ENCODE measurements around the gene RDH13. TPM values are rescaled to one million over a fixed set of nuclear protein-coding genes. Genes with fewer than 3 reads are reported as not detected.
"Not testable (repeated sequence)": the region's sequence is repeated elsewhere in the genome, so short reads cannot be mapped to it uniquely, and the experiment has no call there.

Gene RDH13
- total RNA-seq, 1 experiment from 2014 or later, result 8.7 TPM

GRCh38 chr19:55079400-55080038 lies 16.6 kb upstream of the RDH13 start:
- DNase-seq (ENCODE audit: low read depth), result no peak

DNA sequence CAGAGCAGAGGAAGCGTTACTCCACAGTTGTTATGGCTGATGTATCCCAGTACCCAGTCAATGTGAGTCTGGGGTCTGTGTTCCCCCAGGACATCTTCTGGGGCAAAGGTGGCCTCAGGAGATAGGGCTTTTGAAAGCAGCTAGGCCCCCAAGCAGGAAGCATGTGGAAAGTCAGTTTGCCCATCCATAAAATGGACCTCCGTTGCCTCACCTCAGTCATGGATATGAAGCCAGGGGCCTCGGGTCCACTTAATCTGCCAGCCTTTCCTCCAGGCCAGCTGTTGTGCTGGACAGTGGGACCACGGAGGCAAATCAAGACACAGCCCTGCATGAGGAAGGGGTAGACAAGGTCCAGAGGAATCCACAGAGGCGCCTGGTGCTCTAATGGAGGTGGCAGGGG lies 16.0 kb upstream of the RDH13 start:
- DNase-seq (ENCODE audit: low read depth), result no peak

GRCh38 chr19:55077106-55077505 lies 14.2 kb upstream of the RDH13 start:
- no peak for DNase-seq (ENCODE audit: low read depth)

GRCh38 chr19:55076321-55076720 lies 13.4 kb upstream of the RDH13 start:
- DNase-seq (ENCODE audit: low read depth), result no peak

DNA sequence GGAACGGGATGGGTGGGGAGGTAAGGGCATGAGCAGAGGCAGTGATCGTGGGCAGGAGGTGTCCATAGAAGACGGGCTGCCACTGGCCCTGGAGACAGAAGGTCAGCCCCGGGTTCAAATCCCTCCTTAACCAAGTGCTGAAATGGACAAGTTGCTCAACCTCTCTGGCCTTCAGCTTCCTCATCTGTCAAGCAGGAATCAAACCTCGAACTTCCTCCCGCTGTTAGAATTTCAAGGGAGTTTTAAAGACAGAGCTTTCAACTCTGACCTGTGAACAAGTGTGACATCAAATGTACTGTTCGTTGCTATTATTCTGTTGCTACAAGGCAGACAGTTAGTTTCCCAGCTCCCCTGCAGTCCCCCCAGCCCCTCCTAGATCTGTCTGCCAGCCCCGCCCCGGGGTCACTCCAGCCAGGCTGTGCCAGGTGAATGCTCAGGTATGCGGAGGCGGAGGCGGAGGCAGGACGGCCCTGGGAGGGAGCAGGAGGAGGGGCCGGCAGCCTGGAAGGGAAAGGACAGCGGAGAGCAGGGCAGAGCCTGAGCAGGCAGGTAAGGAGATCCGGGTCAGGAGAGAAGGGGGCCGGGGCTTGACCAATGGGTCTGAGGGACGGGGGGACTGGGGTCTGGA lies 12.5 kb upstream of the RDH13 start, which contains the start of gene EPS8L1:
EPS8L1 (plus strand) TSS at position 499 of the 628 bp plus-strand sequence. CDS start 576 bp downstream, outside the sequence.
- DNase-seq (ENCODE audit: low read depth), result no peak

GRCh38 chr19:55071913-55072312 lies 9.0 kb upstream of the RDH13 start:
- no peak for DNase-seq (ENCODE audit: low read depth)

- DNase-seq (ENCODE audit: low read depth), result peak; percentile 93
These were observed 8.2 kb upstream of the RDH13 start for GRCh38 chr19:55071129-55071502.

GRCh38 chr19:55070466-55071128 lies 7.6 kb upstream of the RDH13 start:
- DNase-seq (ENCODE audit: low read depth), result no peak

- no peak for DNase-seq (ENCODE audit: low read depth)
These were observed 6.9 kb upstream of the RDH13 start for GRCh38 chr19:55069865-55070197.

GRCh38 chr19:55068950-55069864 lies 6.3 kb upstream of the RDH13 start:
- DNase-seq (ENCODE audit: low read depth), result peak; percentile 26

GRCh38 chr19:55067869-55068268 lies 4.9 kb upstream of the RDH13 start:
- DNase-seq (ENCODE audit: low read depth), result no peak

- DNase-seq (ENCODE audit: low read depth), result no peak
These were observed 3.3 kb upstream of the RDH13 start for GRCh38 chr19:55066107-55066709.

GRCh38 chr19:55065516-55065915 lies 2.6 kb upstream of the RDH13 start:
- DNase-seq (ENCODE audit: low read depth), result not testable (repeated sequence)

- no peak for DNase-seq (ENCODE audit: low read depth)
These were observed 520 bp upstream of the RDH13 start for GRCh38 chr19:55063492-55063843.

DNA sequence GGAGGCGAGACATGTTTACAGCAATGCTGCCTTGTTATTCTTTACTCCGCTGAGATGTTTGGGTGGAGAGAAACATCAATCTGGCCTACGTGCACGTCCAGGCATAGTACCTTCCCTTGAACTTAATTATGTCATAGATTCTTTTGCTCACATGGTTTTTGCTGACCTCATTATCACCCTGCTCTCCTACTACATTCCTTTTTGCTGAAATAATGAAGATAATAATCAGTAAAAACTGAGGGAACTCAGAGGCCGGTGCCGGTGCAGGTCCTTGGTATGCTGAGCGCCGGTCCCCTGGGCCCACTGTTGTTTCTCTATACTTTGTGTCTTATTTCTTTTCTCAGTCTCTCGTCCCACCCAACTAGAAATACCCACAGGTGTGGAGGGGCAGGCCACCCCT lies 2.7 kb downstream of the RDH13 start:
- DNase-seq (ENCODE audit: low read depth), result not testable (repeated sequence)

- no peak for DNase-seq (ENCODE audit: low read depth)
These were observed 4.0 kb downstream of the RDH13 start for GRCh38 chr19:55058781-55059610.

GRCh38 chr19:55056827-55057226 lies 6.1 kb downstream of the RDH13 start:
- no peak for DNase-seq (ENCODE audit: low read depth)

DNA sequence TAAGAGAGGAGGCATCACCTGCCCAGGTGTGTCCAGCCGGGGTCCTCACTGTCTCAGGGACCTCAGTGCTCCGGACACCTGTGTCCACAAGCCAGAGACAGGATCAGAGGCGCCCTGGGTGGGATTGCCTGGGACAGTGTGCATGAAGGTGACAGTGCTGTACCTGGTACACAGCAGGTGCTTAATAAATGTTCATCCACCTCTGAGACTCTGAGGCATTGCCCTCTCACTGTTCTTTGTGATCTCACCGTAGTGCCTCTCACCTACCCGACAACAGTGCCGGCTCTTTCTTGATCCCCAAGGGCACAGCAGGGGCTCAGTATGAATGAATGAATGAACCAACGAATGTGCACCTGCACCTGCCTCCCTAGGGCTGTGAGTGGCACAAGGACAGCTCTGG lies 9.2 kb downstream of the RDH13 start:
- no peak for DNase-seq (ENCODE audit: low read depth)

- no peak for DNase-seq (ENCODE audit: low read depth)
These were observed 12.0 kb downstream of the RDH13 start for GRCh38 chr19:55050749-55051532.

DNA sequence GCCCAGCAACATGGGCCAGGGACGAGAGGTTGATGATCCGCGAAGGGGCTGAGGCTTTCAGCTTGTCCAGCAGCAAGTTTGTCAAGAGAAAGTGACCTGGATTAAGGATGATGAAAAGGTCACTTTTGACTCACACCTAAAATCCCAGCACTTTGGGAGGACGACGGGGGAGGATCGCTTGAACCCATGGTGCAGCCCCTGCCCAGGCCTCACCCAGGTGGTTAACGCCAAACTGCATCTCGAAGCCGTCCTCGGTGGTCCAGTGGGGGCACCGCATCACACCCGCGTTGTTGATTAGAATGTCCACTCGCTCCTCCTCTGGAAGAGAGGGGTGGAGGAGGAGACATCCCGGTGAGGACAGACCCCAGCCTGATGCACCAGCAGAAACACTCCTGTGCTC lies 14.5 kb downstream of the RDH13 start:
- no peak for DNase-seq (ENCODE audit: low read depth)

Data from LHCN-M2 (cell line).